Esophagus squamous epithelium (tissue), 4 donors: ENCODE data around the gene SSH2.

Experiments used
- CTCF ChIP-seq, 6 experiments: fragments of 450-650 bp in 4 of 6; fragments of 200-600 bp in 2 of 6; sonication (generic) in 2 of 6; IDR thresholded peaks; one replicate each; pipeline ENCODE4 v1.5.1; 2016 to 2019; ENCODE audit warnings: antibody characterized with exemption in 6 of 6, mild to moderate bottlenecking in 4 of 6, moderate library complexity in 4 of 6
- POLR2A ChIP-seq, 4 donors: fragments of 450-650 bp; IDR thresholded peaks; one replicate each; pipeline ENCODE4 v1.6.1; 2017; ENCODE audit warnings: antibody characterized with exemption in 4 of 4, mild to moderate bottlenecking in 4 of 4, moderate library complexity in 3 of 4

GRCh38 chr17:29802246-29802645, 127.8 kb downstream of the SSH2 start:
- TF ChIP-seq POLR2A (IDR thresholded peaks at IDR 0.05) (no peak), CTCF (IDR thresholded peaks at IDR 0.05) (no peak)
